Ecto neural progenitor cell (in vitro differentiated cells): ENCODE measurements around the gene RHOV.

Experiments used
- DNase-seq: peaks from one replicate; pipeline ENCODE4 v3.0.0-alpha.2; 2018; ENCODE audit warnings: low spot score

The RHOV gene, protein sequence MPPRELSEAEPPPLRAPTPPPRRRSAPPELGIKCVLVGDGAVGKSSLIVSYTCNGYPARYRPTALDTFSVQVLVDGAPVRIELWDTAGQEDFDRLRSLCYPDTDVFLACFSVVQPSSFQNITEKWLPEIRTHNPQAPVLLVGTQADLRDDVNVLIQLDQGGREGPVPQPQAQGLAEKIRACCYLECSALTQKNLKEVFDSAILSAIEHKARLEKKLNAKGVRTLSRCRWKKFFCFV

DNA sequence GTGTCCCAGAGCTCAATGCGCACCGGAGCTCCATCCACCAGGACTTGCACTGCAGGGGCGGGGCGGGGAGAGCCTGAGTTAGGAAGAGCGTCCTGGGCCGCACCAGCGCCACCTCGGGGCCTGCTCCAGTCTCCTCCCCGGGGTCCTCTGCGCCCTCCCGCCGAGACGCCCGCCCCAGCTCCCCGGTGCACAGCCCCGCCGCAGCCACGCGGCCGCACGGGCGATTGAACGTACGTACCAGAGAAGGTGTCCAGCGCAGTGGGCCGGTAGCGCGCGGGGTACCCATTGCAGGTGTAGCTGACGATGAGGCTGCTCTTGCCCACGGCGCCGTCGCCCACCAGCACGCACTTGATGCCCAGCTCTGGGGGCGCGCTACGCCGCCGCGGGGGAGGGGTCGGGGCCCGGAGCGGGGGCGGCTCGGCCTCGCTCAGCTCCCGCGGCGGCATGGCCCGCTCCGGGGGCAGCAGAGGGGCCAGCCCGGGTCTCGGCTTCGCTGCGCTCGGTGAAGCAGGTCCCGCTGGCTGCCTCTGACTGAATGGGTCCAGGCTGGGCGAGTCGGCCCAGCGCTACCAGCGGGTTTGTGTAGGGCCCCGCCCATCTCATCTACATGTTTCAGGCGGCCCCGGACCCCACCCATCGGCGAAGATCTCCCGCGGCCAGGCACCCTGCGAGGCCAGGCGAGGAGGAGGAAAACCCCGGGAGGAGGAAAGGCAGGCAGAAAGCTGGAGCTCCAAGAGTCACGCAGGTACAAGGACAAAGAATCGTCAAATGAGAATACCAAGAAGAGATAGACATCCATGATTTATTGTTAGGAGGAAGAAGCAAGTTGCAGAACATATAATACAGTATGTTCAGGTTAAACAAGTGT lies at the start of gene RHOV:
Gene RHOV, minus strand, starts transcription at position 541 of the 868 bp plus-strand sequence. Its CDS starts 95 bp downstream, at position 446.
- DNase-seq: peak; percentile 82

DNA sequence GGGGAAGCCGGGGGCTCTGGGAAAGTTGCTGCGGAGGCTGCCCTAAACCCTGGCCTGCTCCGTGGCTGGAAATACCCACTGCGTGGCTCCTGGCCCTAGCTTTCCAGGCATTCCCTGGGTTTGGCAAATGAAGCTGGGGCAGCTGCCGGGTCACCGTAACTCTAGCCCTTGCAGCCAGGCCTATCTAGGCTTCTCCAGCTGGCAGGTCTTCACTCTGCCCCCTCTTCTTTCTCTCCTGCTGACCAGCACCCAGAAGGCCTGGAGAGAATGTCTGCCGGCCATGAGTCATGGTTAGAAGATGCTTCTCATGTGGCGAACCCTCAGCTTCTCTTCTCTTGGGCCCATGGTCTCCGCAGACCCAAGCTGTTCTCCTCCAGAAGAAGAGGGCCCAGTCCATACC lies 49.5 kb upstream of the RHOV start:
- DNase-seq: no peak

DNA sequence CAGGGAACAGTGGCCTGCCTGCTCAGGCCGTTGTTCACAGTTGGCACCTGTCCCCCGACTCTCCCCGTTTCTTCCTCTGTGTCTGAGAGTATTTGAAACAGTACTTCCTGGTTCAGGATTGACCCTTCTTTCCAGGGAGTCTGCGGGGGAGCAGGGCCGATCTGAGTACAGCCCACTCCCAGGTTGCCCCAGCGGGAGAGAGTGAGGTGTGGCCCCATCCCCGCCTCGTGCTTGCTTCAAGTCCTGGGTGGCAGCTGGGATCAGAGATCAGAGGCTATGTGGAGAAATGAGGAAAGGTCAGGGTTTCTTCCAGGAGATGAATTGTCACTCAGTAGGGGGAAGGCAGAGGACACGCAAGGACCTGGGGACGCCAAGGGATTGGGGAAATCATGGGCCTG lies 48.6 kb upstream of the RHOV start:
- no peak for DNase-seq

DNA sequence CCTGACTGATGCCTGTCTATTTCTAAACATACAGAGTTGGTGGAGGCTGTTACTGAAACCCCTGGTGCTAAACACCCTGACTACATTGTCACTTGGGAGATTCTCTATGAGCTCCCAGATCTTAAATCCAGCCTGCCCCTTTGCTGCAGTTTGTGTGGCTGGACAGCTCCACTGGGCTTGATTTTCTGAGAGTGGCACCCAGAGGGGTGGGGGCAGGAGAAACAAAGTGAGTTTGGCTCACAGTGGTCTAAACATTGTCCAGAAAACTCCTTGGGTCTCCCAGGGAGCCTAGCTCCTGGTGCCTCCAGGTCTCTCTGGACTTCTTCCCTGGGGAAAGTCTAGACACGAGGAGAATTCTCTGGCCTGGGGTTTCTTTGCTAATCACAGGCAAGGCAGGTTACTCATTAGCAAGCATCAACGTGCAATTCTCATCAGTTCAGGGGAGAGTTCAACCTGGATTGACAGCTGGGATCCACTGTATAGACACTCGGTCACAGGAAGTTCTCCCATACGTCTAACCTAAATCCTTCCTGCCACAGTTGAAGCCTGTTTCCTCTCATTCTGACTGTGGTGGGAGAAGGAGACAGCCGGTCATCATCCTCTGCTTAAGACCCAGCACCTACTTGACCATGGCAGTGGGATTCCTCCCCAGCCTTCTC lies 48.0 kb upstream of the RHOV start:
- no peak for DNase-seq

DNA sequence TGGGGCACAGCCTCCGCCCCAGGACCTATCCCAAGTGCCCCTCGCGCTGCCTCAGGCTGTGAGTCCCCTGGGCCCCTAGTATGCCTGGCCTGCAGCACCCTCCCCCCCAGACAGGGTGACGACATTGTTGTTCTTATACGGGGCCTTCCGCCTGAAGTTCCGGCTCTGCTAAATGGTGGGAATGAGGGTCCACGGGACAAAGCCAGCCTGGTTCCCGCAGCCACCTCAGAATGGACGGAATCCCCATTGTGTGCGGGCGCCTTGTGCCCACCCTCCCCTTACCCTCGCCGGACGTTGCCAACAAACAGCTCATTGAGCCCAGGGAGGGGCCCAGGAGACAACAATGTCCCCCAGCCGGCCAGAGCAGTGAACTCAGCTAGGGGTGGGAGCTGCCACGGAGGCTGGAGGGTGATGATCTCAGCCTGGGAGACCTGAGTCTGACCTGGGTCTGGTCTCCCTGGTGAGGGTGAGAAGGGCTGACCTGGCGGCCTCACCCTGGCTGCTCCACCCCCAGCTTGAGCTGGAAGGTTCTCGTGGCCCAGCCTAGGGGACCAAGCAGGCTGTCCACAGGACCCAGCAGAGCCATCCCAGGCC lies 44.9 kb upstream of the RHOV start:
- no peak for DNase-seq

DNA sequence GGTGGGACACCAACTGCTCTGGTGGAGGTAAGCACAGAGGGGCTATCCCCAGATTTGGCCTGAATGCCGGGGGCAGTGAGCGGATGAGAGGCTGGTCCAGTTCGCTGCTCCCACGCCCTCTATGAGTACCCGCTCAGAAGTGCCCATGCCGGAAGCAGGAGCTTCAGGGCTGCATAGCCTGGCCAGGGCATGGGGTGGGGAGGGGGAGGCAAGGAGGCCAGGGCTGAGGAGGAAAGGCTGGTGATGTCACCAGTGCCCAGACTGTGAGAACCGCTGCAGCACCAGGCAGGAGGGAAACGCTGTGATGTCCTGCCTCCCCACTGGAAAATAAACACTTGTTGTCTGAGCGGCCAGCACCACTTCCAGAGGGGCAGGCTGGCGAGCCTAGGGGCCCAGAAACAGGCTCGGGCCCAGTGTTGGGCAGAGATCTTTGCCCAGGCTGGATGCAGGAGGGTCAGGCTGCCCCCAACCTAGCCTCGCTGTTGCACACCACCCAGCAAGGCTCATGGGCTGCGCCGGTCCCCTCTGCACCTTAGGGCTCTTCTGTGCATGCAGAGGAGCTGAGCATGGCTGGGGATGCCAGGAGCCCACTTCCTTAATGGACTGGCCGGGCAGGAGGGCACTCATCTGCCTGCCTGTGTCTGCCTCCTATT lies 44.2 kb upstream of the RHOV start:
- DNase-seq: no peak

DNA sequence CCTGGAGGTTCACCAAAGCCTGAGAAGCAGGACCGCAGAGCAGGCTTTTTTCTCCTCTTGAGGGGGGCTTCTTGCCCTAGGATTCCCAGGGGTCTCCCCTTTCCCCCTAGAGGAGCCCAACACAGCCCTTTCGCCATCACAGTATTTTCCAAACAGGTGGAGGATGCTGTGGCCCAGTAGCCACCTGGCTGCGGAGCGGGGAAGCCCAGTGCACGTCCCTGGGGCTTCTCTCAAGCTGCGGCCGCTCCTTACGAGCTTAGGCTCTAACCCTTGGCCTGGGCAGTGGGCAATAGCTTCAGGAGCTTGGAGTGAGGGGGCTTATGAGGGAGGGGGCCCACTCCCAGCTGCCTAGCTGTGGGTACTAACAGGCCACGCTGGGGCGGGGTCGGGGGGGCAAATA lies 43.6 kb upstream of the RHOV start:
- no peak for DNase-seq

DNA sequence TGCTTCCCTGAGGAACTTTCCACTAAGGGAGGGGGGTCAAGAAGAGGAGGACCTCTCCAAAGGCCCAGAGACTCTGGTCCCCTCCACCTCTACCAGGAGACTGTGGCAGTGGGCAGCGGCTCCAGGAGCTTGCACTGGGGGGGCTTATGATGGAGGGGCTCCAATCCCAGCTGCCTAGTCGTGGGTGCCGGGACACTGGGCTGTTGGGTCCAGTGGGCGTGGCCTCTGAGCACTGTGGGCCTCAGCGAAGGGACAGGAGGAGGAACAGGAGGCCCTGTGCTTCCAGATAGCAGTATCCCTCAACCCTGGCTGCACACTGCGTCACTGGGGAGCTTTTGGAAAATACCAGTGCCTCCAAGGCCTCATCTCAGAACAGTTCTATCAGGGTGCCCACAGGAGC lies 41.6 kb upstream of the RHOV start:
- no peak for DNase-seq

DNA sequence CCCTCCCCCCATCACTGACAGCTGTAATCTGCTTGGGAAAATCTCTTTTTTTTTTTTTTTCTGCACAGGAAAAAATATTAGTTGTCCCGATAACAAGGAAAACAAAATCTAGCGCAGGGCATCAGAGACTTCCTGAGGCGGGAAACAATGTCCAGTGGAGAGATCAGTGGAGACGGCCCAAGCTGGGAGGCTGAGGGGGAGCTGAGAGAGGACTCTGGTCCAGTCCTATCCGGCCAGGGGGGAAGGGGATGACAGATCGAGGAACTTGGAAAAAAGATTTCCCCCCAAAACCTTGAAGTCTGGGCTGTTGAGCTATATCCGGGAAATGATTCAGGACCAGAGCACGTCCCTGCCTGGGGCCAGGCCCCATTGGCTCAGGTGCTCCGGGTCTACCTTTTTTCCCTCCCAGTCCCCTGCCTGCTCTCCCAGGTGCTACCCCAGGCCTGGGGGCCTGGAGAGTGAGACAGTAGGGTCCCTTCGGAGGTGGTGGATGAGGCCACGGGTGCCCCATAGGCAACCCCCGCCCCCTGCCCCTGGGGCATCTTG lies 41.2 kb upstream of the RHOV start:
- no peak for DNase-seq

DNA sequence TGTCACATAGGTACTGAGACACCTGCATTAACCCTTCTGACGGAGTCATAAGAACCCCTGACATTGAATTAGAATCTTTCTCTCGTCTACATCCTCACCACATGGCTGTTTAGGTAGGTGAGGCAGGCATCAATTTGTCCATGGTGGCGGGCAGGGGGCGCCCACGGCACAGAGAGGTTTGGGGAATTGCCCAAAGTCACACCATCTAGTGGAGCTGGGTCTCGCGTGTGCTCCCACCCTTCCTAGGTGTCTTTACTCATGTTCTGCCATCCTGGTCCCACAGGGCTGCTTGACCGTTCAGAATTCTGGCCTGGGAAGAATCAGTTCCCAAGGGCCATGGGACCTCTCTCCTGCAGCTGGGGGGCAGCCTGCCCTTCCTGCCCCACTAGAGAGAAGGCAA lies 40.5 kb upstream of the RHOV start:
- peak; percentile 49 for DNase-seq

DNA sequence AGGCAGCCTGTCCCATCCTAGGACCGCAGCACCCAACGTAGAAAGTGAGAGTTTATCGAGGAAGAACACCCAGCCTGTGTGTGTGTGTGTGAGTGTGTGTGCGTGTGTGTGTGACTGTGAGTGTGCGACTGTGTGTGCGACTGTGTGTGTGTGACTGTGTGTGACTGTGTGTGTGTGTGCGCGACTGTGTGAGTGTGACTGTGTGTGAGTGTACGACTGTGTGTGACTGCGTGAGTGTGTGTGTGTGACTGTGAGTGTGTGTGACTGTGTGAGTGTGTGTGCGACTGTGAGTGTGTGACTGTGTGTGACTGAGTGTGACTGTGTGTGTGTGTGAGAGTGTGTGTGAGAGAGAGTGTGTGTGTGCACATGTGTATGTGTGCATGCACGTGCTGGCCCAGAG lies 40.0 kb upstream of the RHOV start:
- DNase-seq: peak; percentile 41

DNA sequence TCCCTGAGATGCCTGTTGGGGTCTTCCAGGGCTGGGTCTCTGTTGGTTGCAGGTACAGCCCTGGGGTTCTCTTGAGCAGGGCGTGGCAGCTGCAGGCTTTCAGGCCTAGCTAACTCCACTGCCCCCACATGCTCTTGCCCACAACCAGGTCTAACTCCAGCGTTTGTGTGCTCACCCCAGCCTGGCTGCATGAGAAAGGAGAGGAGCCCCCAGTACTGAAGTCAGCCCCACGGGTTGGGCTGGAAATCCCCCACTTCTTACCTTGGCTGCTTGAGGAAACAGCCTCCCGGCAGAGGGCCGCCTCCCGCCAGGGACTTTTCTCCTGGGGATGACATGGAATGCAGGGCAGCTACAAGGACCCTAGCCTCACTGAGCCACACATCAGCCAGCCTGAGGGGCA lies 38.4 kb upstream of the RHOV start:
- no peak for DNase-seq

DNA sequence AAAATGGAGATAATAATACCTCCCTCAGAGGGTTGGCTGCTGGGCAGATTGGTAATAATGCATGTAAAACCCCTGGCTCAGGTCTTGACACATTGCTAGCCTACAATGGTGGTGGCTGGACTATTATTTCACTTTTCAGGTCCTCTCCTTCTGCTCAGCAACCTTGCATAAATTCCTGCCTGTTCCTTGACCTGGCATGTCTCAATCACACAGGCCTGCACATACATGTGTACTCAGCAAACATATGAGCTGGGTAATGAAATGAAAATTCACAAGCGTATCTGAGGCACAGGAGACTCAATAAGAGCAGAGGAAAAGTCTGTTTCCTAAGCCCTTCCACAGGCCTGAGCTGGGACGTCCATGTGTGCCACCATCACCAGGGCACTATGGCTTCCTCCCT lies 37.7 kb upstream of the RHOV start:
- no peak for DNase-seq

DNA sequence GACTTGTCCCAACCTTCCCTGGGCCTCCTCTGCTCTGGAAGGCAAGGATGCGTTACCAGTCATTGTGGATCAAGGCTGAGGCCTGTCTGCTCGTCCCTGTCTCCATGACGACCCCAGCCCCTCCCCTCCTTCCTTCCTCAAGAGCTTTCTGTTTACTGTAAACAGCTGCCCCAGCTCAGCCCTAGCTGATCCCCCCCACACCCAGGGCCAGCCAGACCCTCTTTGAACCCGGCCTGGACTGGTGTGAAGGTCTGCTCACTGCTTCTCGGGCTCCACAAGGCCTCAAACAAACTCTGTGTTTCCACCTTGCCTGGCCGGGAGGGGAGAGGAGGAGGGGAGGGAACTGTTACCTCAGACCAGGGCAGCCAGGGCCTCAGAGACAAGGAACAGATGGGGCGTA lies 37.1 kb upstream of the RHOV start:
- peak; percentile 65 for DNase-seq

DNA sequence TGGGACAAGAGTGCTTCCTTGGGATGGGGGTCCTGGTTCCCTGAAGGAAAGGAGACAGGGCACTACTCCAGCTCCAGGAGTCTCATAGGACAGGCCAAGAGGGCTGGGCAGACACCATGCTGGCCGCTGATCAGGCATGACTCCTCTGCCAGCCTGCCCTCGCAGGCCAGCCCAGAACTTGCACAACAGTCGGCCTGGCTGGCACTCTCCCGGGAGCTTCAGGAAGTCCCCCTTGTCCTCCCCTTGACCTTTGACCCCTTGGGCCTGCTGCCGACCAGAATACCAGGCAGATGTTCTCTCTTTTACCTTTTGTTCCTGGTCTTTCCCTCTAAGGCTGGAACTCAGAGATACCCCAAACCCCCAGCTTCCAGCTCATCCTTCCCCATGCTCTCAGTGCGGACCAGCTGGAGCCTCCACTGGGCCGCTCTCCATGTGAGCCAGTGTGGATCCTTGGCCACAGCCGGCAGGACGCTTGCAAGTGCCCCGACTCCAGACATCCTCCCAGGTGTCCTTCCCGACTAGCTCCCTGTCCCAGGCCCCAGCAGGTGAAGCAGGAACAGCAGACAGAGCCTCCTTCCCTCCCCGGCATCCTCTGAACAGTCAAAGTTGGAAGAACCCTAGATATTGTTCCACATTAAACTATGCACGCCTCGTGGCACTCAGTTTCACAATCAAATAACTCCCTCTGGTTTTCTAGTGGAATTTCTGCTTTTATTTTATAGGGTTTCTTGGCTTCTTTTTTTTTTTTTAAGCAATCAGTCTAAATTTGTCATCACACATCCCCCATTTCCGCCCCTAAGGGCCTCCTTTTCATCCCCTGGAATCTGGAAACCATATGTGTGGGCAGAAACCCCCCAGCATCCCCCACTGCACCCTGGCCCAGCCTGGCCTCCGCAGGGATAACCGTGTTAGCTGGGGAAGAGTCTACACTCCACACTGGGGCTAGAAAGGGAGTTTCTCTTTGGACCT lies 35.9 kb upstream of the RHOV start:
- DNase-seq: no peak

DNA sequence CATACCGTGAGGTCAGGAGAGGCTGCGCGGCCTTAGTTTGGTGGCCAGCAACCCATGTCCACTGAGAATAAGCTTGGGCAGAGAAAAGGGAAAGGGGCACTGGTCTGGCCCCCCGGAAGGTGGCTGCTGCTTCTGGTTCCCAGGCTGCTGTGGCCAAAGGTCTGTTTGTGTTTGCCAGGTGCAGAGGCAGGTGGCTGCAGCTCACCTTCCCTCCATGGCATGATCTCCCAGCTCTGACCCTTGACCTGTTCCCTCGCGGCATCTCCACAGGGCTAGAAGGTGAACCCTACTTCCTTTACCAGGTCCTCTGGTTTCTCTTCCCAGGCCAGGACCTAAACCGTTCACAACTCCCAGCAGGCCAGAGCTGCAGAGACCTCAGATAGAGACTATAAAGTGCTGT lies 34.1 kb upstream of the RHOV start:
- DNase-seq: no peak

DNA sequence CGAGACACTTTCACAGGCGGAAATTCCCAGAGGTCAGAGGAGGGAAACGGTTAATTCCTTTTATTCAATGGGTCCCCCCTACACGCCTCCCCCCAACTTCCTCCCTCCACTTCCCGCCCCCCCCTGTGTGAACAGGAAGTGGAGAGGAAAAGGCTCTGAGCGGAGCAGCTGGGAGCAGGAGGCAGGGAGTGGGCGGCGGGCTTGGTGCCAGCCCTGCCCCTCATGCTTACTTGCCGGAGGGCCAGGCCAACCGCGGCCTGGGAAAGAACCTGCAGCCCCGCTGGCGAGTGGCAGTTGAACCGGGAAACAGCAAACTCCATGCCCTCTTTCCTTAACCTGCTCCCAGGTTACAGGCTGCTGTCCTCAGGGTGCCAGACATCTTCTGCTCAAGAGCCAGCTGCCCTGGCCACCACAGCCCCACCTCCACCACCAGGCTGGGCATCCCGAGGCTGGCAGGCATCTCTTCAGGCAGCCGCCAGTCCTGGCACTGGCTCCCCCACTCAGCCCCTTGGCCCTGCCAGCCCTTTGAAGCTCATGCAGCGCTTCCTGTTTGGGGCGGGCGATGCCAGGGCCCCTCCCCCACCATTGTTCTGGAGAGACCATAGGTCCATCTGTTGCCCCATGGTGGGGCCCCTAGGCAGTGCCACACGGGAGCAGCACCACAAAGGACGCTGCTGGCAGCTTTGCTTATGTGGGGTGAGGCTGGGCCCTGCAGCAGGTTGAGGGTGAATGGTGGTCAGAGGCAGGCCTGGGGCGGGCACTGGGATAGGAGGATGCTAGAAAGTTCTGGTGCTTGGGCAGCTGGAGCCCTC lies 33.2 kb upstream of the RHOV start:
- no peak for DNase-seq

DNA sequence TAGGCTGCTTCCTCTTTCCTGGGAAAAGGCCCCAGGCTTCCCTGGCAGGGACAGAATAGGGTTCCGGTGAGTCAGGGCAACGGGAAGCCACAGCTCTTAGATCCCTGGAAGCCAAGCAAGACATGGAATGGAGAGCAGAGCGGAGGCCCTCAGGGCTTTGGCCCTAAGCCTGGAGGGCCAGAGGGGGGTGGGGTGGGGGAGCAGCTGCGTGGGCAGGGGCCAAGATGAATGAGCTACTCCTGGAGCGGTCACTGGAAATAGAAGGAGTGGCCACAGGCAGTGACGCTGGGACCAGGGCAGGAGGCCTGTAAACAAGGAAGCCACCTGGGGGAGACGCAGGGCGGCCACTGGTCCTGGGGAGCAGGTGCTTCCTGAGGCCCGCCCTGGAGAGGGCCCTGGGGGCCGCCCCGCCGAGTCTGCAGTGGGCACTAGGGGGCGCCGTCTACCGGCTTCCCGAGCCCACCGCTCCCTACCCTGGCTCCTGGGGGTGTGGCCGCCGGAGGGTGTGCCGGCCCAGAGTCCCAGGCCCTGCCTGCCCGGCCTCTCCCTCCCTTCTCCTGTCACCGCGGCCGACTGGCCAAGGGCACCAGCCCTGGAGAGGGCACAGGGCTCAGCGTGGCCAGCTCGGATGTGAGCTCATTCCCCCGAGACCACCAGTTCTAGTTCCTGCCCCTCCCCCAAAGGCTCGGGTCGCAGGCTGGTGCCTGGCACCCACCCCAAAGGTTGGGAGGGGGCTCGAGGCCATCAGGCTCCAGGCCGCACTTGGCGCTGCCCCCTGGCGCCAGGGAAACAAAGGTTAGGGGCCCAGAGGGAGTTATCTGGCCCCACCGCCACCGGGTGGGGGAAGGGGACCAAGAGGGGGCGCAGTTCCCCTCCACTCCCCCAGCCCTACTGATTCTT lies 32.3 kb upstream of the RHOV start:
- DNase-seq: peak; percentile 94
